Left hindlimb (tissue), 1 donor: ENCODE measurements around the gene FETUB.
"Not testable (repeated sequence)": the region's sequence is repeated elsewhere in the genome, so short reads cannot be mapped to it uniquely, and the experiment has no call there.

Experiments
- DNase-seq: peaks from one replicate; pipeline ENCODE4 v3.0.0-alpha.2; 2018

FETUB gene

DNA sequence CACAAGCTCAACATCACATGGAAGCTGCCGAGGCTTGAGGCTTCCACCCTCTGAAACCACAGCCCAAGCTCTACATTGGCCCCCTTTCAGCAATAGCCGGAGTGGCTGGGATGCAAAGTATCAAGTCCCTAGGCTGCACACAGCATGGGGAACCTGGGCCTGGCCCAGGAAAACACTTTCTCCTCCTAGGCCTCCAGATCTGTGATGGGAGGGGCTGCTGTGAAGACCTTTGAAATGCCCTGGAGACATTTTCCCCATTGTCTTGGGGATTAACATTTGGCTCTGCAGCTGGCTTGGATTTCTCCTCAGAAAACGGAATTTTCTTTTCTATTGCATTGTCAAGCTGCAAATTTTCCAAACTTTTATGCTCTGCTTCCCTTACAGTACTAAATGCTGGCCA is 43.8 kb downstream of the FETUB start:
- DNase-seq, result no peak

GRCh38 chr3:186686475-186686874 is 46.3 kb downstream of the FETUB start:
- not testable (repeated sequence) for DNase-seq

- DNase-seq, result no peak
These were observed 47.0 kb downstream of the FETUB start for GRCh38 chr3:186687120-186687651.

DNA sequence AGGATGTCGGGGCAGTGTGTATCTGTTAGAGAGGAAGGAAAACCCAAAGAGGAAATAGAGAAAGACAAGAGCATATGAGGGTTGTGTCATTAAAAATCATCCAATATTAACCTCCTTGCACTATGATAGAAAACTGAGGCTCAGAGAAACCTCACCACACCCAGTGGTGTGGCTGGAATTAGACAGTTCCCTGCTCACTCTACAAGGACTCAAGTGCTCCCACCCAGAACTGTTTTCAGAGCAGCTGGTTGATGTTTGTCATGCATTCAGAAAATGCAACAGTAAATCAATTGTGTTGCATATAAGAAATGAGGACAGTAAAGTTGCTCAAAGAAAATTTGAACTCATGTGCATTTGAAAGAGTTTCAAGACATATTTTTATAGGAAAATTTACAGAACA is 50.1 kb downstream of the FETUB start:
- not testable (repeated sequence) for DNase-seq

DNA sequence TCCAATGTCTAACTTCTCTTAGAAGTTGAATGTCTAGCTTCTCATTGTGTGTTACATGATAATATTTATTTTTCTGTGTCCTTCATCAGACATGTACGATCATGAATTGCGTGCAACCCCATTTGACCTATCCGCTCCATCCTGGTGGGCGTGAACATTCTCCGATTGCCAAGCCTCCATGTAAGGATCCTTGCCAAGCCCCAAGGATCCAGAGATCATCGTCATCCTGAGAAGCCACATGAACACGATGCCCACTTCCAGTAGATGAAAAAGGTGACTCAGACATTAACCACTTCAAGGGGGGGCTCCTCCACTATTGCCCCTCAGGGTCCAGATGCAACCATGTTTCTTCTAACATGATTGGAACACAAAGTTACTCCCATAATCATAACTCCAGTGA is 51.5 kb downstream of the FETUB start:
- no peak for DNase-seq

DNA sequence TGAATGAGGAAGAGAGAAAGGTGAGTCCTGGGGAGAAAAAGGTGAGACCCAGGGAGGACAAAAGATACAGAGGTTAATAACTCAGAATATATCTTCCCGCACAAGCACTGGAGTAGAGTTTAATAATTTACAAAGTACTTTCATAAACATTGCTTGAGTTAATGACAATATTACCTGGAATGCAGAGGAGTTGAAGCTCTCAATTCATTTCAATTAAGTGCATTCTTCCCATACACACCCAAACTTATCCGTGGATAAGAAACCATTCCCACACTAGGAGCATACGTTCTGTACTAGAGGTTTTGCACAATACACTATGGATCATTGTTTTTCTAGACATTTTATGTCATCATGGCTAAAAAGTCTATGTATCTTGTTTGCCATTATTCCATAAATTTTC is 53.6 kb downstream of the FETUB start:
- no peak for DNase-seq

DNA sequence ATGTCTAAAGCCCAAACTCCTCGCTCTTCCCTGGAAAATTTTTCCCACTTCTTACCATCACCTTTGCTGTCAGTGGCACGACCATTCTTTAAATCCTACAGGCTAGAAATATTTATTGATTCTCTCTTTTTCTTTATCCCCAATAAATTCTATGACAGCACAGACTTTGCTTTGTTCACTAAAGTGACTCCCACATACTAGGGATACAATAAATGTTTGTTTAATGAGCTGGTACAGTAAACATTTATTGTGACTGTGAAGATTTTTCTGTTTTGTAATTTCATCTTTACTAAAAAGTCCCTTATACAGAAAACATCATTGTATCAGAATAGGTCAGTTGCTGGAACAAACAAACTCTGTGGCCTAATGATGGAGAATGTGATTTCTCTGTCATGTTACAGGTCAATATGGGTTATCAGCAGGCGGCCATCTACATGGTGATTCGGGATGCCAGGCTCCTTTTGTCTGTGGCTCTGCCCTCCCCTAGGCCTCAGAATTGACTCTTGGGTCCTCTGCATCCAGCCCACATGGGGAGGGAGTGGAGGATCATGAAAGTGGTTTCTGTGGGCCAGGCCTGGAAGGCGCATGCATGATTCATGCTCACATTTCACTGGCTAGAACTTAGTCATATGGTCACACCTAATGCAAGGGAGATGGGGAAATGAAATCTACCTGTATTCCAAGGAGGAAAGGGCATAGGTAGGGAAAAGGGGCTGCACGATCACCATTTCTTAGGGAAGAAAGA is 54.3 kb downstream of the FETUB start:
- DNase-seq, result no peak

- DNase-seq, result no peak
These were observed 56.3 kb downstream of the FETUB start for GRCh38 chr3:186696522-186696921.

DNA sequence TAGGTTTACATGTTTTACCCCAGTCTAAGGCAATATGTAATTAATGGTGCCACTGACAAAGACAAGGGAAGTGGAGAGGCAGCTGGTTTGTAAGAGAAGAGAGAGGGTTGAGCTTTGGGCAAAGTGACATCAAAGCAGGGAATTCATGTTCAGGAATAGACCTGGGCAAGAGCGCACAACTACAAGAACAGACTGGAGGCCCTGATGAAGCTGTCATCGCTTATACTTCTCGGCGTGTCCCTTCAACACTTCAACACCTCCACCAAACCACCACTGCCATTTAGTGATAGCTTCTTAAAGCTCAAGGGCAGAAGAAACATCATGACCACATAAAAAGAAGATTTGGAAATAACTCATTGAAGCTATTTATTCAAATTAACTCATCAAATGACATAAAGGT is 57.3 kb downstream of the FETUB start:
- no peak for DNase-seq

DNA sequence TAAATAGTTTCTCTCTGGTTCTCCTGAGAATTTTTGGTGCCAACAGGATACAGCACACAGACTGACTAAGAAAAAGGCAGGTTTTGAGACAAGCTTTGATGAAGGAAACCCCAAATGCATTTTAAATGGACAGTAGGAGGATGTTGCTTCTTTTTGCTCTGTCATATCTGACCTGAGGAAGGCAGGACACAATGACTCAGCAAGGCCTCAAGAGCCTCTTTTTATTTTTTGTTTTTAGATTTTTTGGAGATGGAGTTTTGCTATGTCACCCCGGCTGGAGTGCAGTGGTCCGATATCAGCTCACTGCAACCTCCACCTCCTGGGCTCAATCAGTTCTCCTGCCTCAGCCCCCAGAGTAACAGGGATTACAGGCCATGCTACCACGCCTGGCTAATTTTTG is 60.1 kb downstream of the FETUB start:
- no peak for DNase-seq

- DNase-seq, result not testable (repeated sequence)
These were observed 62.3 kb downstream of the FETUB start for GRCh38 chr3:186702451-186702850.
